ENCODE results near the gene MATK.

MATK gene, protein sequence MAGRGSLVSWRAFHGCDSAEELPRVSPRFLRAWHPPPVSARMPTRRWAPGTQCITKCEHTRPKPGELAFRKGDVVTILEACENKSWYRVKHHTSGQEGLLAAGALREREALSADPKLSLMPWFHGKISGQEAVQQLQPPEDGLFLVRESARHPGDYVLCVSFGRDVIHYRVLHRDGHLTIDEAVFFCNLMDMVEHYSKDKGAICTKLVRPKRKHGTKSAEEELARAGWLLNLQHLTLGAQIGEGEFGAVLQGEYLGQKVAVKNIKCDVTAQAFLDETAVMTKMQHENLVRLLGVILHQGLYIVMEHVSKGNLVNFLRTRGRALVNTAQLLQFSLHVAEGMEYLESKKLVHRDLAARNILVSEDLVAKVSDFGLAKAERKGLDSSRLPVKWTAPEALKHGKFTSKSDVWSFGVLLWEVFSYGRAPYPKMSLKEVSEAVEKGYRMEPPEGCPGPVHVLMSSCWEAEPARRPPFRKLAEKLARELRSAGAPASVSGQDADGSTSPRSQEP

GRCh38 chr19:3785938-3786824, at the start of gene MATK:
Gene MATK, minus strand, starts transcription at chr19:3786381. Its CDS starts 1,246 bp downstream, at chr19:3785135.
- H3K4me3 ChIP-seq (ENCODE audit: low read length), result no peak within 1 kb of the TSS
- no peaks in the 10 kb centered on the region for H3K4me1 ChIP-seq (ENCODE audit: control insufficient read depth, insufficient read depth, low read length)
- no peak within 1 kb of the TSS for H3K9ac ChIP-seq (ENCODE audit: low read length)
- H3K36me3 ChIP-seq (ENCODE audit: control insufficient read depth, insufficient read depth, low read length), result no peaks in the 10 kb centered on the region
- no peaks in the 10 kb centered on the region for H3K9me3 ChIP-seq (ENCODE audit: control insufficient read depth, low read length)
- peaks cover 25% of the 10 kb centered on the region for H3K27me3 ChIP-seq (ENCODE audit: control insufficient read depth, insufficient read depth, low read length)

DNA sequence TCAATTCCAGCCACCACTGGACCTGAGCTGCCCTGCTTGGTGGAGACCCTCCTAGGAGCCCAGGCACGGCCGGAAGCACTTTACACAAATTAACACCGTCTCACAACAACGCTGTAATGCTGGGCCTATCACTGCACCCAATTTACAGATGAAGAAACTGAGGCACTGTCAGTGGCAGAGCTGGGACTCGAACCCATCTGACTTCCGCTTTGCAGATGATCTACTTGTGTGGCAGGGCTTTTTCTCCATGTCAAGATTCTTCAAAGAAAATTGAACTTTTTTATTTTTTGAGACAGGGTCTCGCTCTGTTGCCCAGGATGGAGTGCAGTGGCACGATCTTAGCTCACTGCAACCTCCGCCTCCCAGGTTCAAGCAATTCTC, 48.9 kb upstream of the MATK start:
- H3K9ac ChIP-seq (ENCODE audit: low read length), result no peak overlapping the region
- H3K9me3 ChIP-seq (ENCODE audit: control insufficient read depth, low read length), result no peaks in the 10 kb centered on the region
- no peaks in the 10 kb centered on the region for H3K36me3 ChIP-seq (ENCODE audit: control insufficient read depth, insufficient read depth, low read length)
- no peaks in the 10 kb centered on the region for H3K27me3 ChIP-seq (ENCODE audit: control insufficient read depth, insufficient read depth, low read length)
- no peaks in the 10 kb centered on the region for H3K4me1 ChIP-seq (ENCODE audit: control insufficient read depth, insufficient read depth, low read length)
- no peak overlapping the region for H3K4me3 ChIP-seq (ENCODE audit: low read length)

DNA sequence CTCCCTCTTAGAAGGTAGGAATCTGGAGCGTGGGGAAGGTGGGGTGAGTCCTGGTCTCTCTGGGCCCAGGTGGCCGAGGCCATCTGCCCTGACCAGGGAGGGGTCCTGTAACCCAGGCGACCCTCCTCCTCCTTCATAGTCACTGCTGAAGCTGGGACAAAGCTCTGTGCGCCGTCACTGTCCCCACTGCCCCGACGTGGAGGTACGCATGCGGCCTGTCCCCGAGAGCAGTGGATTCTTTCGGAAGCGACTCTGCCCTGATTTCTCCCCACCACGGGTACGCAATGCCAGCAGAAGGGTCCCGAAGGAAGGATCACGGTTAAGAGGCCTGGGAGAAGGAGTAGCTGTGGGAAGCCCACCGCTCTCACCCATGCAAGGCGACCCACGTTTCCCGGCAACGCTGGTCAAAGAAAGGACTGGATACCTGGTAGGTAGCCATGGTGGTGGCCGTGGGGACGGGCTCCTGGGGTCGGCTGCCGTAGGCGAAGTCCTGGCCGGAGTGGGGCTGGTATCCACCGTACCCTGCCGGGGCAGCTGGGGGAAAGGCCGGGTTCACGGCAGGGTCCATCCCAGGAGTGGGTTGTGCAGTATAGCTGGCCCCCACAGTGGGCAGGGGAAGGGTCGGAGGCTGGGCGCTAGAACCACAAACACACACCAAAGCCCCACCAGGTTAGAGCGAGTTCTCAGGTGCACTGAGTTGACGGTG, 48.3 kb upstream of the MATK start:
- no peaks in the 10 kb centered on the region for H3K36me3 ChIP-seq (ENCODE audit: control insufficient read depth, insufficient read depth, low read length)

DNA sequence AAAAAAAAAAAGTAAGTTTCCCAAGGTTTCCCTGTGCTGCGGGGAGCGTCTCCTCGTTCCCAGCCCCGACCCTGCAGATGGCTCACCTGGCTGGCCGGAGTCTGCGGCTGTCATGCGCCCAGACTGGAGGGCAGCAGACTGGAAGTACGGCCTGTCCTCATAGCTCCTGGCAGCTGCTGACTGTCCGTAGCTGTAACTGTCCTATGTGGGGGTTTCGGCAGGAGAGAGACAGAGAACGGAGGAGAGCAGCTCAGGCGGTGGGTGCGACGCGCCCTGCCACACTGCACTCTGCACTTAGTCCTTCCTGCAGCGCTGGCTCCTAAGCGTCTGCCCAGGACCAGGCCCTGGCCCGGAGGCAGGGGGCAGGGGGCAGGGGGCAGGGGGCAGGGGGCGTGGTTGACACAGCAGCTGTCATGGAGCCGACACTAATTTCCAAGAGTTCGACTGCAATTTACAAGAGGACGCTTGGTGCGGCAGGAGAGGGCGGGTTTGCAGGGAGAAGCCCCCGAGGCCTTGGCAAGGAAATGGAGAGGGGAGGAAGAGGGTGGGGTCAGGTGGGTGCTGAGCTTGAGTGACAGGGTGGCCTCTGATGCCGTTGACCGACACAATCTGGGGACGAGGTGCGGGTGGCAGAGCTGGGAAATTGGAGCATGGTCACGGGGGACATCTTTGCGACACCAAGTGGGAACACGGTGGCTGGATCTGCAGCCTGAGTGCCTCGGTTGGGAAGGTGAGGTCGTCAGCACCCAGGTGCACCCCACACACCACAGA, 47.6 kb upstream of the MATK start:
- Histone ChIP-seq H3K27me3 (ENCODE audit: control insufficient read depth, insufficient read depth, low read length) (no peaks in the 10 kb centered on the region), H3K9ac (ENCODE audit: low read length) (no peak overlapping the region), H3K9me3 (ENCODE audit: control insufficient read depth, low read length) (no peaks in the 10 kb centered on the region), H3K4me3 (ENCODE audit: low read length) (no peak overlapping the region), H3K36me3 (ENCODE audit: control insufficient read depth, insufficient read depth, low read length) (no peaks in the 10 kb centered on the region), H3K4me1 (ENCODE audit: control insufficient read depth, insufficient read depth, low read length) (no peaks in the 10 kb centered on the region)

More for the DNA sequence above, 48.3 kb upstream of the MATK start:
- no peak overlapping the region for H3K9ac ChIP-seq (ENCODE audit: low read length)
- H3K9me3 ChIP-seq (ENCODE audit: control insufficient read depth, low read length), result no peaks in the 10 kb centered on the region
- no peak overlapping the region for H3K4me3 ChIP-seq (ENCODE audit: low read length)
- no peaks in the 10 kb centered on the region for H3K4me1 ChIP-seq (ENCODE audit: control insufficient read depth, insufficient read depth, low read length)
- no peaks in the 10 kb centered on the region for H3K27me3 ChIP-seq (ENCODE audit: control insufficient read depth, insufficient read depth, low read length)

DNA sequence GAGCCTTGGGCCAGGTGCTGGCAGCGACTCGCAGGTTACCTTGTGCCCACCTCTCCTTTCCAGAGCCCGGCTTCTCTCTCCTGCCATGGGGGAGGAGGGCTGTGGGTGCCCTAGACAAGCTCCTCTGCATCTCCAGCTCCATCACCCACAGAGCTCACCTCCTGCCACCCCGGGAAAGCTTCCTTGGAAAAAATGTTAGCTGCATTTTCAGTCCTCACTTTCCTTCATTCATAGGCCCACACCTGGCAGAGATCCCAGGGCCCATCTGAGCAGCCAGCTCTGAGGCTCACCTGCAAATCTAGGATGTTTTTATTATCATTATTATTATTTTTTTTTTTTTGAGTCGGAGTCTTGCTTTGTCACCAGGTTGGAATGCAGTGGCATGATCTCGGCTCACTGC, 45.8 kb upstream of the MATK start:
- Histone ChIP-seq H3K4me1 (ENCODE audit: control insufficient read depth, insufficient read depth, low read length) (no peaks in the 10 kb centered on the region), H3K4me3 (ENCODE audit: low read length) (no peak overlapping the region), H3K36me3 (ENCODE audit: control insufficient read depth, insufficient read depth, low read length) (no peaks in the 10 kb centered on the region), H3K9ac (ENCODE audit: low read length) (no peak overlapping the region), H3K27me3 (ENCODE audit: control insufficient read depth, insufficient read depth, low read length) (no peaks in the 10 kb centered on the region), H3K9me3 (ENCODE audit: control insufficient read depth, low read length) (no peaks in the 10 kb centered on the region)

DNA sequence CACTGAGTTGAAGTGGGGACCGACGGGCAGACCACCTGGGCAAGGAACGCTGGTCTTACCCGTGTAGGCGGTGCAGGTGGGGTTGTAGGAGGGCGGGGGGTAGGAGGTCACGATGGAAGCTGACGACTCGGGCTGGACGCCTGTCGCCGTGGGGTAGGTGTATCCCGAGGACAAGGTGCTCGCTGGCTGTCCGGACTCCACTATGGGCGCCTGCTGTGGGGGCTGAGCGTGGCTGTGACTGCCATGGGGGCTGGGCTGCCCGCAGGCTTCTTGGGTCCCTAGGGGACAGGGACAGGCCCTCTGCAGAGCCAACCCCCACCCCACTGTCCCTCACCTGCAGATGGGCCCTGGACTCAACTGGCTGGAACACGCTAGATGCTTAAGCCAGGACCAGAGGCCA, 45.4 kb upstream of the MATK start:
- Histone ChIP-seq H3K36me3 (ENCODE audit: control insufficient read depth, insufficient read depth, low read length) (no peaks in the 10 kb centered on the region), H3K9me3 (ENCODE audit: control insufficient read depth, low read length) (no peaks in the 10 kb centered on the region), H3K4me3 (ENCODE audit: low read length) (no peak overlapping the region), H3K9ac (ENCODE audit: low read length) (no peak overlapping the region), H3K4me1 (ENCODE audit: control insufficient read depth, insufficient read depth, low read length) (no peaks in the 10 kb centered on the region), H3K27me3 (ENCODE audit: control insufficient read depth, insufficient read depth, low read length) (no peaks in the 10 kb centered on the region)

- H3K9me3 ChIP-seq (ENCODE audit: control insufficient read depth, low read length), result no peaks in the 10 kb centered on the region
- no peaks in the 10 kb centered on the region for H3K4me1 ChIP-seq (ENCODE audit: control insufficient read depth, insufficient read depth, low read length)
- H3K27me3 ChIP-seq (ENCODE audit: control insufficient read depth, insufficient read depth, low read length), result no peaks in the 10 kb centered on the region
These were observed 44.7 kb upstream of the MATK start for GRCh38 chr19:3830621-3831589.

DNA sequence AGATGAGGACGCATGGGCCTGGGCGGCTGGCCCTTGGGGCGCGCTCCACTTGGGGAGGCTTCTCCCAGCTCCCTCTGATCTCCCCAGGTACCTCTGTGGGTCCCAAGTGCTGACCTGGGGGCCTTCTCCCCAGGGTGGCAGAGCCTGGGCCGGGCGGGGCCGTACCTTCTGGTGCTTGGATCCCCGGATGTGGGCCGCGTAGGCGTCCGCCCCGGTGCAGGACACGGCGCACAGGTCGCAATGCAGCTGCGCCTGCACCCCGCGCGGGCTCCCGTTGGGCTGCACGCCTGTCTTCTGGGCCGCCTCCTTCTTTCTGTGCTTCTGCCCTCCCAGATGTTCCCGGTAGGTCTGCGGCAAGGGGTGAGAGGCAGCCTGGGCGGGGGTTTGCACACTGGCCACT, 41.1 kb upstream of the MATK start:
- no peaks in the 10 kb centered on the region for H3K36me3 ChIP-seq (ENCODE audit: control insufficient read depth, insufficient read depth, low read length)
- no peaks in the 10 kb centered on the region for H3K9me3 ChIP-seq (ENCODE audit: control insufficient read depth, low read length)
- H3K4me3 ChIP-seq (ENCODE audit: low read length), result no peak overlapping the region
- no peaks in the 10 kb centered on the region for H3K27me3 ChIP-seq (ENCODE audit: control insufficient read depth, insufficient read depth, low read length)
- H3K4me1 ChIP-seq (ENCODE audit: control insufficient read depth, insufficient read depth, low read length), result no peaks in the 10 kb centered on the region
- no peak overlapping the region for H3K9ac ChIP-seq (ENCODE audit: low read length)

More at GRCh38 chr19:3830621-3831589, 44.7 kb upstream of the MATK start:
- no peaks in the 10 kb centered on the region for H3K36me3 ChIP-seq (ENCODE audit: control insufficient read depth, insufficient read depth, low read length)
- no peak overlapping the region for H3K9ac ChIP-seq (ENCODE audit: low read length)
- no peak overlapping the region for H3K4me3 ChIP-seq (ENCODE audit: low read length)

- Histone ChIP-seq H3K4me1 (ENCODE audit: control insufficient read depth, insufficient read depth, low read length) (no peaks in the 10 kb centered on the region), H3K27me3 (ENCODE audit: control insufficient read depth, insufficient read depth, low read length) (no peaks in the 10 kb centered on the region), H3K36me3 (ENCODE audit: control insufficient read depth, insufficient read depth, low read length) (no peaks in the 10 kb centered on the region), H3K9me3 (ENCODE audit: control insufficient read depth, low read length) (no peaks in the 10 kb centered on the region), H3K9ac (ENCODE audit: low read length) (no peak overlapping the region), H3K4me3 (ENCODE audit: low read length) (no peak overlapping the region)
These were observed 40.0 kb upstream of the MATK start for GRCh38 chr19:3826163-3826562.

GRCh38 chr19:3825286-3825956, 39.2 kb upstream of the MATK start:
- Histone ChIP-seq H3K9ac (ENCODE audit: low read length) (no peak overlapping the region), H3K27me3 (ENCODE audit: control insufficient read depth, insufficient read depth, low read length) (no peaks in the 10 kb centered on the region), H3K9me3 (ENCODE audit: control insufficient read depth, low read length) (no peaks in the 10 kb centered on the region), H3K4me1 (ENCODE audit: control insufficient read depth, insufficient read depth, low read length) (no peaks in the 10 kb centered on the region), H3K36me3 (ENCODE audit: control insufficient read depth, insufficient read depth, low read length) (no peaks in the 10 kb centered on the region), H3K4me3 (ENCODE audit: low read length) (no peak overlapping the region)
